AG09309 (cell line): ENCODE measurements around the gene BBS12.
"Not testable (repeated sequence)": the region's sequence is repeated elsewhere in the genome, so short reads cannot be mapped to it uniquely, and the experiment has no call there.

Source experiments
- DNase-seq: peaks from one replicate; pipeline ENCODE4 v3.0.0-alpha.2; 2010; ENCODE audit warnings: low read depth
- H3K4me3 ChIP-seq: 2 replicates; pipeline ENCODE4 v1.5.1; 2011; ENCODE audit warnings: mild to moderate bottlenecking, low read depth, low read length, moderate library complexity; ENCODE audit not compliant: control insufficient read depth
- TF ChIP-seq, protein P1 (sequence below): IDR thresholded peaks from 2 replicates; pipeline ENCODE4 v1.5.1; 2011; ENCODE audit warnings: mild to moderate bottlenecking, low read depth, low read length, inconsistent platforms; ENCODE audit not compliant: insufficient read depth, control insufficient read depth; ENCODE audit errors: missing control alignments

The BBS12 gene

DNA sequence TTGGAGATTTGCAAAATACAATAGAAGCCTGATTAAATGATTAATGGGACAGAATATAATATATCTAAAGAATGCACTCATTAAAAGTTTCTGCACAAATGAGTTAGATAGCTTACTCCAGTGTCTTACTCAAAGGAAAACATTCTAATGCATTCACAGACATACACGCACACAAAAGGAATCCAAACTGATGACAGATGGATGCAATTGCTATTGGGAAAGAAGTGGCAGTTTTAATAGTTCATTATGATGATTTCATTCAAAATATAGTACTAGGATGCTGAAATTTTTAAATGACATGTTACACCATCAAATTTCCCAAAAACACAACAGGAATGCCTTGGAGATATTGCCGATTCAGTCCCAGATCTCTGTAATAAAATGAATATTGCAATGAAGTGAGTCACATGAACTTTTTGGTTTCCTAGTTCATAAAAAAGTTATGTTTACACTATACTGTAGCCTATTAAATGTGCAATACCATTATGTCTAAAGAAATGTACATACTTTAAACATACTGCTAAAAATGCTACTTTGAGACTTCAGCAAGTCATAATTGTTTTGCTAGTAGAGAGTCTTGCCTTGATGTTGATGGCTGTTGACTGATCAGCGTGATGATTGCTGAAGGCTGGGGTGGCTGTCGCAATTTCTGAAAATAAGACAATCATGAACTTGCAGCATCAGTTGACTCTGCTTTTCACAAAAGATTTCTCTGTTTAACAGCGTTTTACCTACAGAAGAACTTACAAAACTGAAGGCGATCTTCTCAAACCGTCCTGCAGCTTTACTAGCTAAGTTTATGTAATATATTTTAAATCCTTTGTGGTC lies 45.6 kb downstream of the BBS12 start:
- peak; percentile 94 for DNase-seq
- H3K4me3 ChIP-seq: no peak overlapping the region

GRCh38 chr4:122781486-122781885 lies 49.0 kb downstream of the BBS12 start:
- no peak for DNase-seq
- no peak overlapping the region for H3K4me3 ChIP-seq
- TF ChIP-seq, protein P1, sequence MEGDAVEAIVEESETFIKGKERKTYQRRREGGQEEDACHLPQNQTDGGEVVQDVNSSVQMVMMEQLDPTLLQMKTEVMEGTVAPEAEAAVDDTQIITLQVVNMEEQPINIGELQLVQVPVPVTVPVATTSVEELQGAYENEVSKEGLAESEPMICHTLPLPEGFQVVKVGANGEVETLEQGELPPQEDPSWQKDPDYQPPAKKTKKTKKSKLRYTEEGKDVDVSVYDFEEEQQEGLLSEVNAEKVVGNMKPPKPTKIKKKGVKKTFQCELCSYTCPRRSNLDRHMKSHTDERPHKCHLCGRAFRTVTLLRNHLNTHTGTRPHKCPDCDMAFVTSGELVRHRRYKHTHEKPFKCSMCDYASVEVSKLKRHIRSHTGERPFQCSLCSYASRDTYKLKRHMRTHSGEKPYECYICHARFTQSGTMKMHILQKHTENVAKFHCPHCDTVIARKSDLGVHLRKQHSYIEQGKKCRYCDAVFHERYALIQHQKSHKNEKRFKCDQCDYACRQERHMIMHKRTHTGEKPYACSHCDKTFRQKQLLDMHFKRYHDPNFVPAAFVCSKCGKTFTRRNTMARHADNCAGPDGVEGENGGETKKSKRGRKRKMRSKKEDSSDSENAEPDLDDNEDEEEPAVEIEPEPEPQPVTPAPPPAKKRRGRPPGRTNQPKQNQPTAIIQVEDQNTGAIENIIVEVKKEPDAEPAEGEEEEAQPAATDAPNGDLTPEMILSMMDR: no peak

More for the DNA sequence above, 45.6 kb downstream of the BBS12 start:
- TF ChIP-seq, protein P1: no peak

- TF ChIP-seq, protein P1: no peak
Measured at GRCh38 chr4:122783301-122784215, 51.1 kb downstream of the BBS12 start.

DNA sequence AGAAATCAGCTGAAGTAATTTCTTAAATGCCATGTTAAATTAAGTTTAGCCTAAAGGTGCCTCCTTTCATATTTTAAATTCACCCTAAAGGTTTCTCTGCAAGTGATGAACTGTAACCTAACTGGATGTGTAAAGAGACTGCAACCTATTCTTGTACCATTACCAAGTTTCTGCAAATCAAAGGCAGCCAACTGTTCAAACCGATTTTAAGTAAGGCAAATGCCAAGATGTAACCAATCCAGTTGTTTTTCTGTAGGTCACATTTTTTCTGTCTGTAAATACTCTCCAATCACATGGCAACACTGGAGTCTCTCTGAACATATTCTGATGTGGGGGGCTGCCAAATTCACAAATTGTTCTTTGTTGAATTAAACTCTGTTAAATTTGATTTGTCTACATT lies 51.8 kb downstream of the BBS12 start:
- DNase-seq: no peak
- TF ChIP-seq, protein P1: no peak
- no peak overlapping the region for H3K4me3 ChIP-seq

More at GRCh38 chr4:122783301-122784215, 51.1 kb downstream of the BBS12 start:
- H3K4me3 ChIP-seq: no peak overlapping the region
- peak; percentile 90 for DNase-seq

DNA sequence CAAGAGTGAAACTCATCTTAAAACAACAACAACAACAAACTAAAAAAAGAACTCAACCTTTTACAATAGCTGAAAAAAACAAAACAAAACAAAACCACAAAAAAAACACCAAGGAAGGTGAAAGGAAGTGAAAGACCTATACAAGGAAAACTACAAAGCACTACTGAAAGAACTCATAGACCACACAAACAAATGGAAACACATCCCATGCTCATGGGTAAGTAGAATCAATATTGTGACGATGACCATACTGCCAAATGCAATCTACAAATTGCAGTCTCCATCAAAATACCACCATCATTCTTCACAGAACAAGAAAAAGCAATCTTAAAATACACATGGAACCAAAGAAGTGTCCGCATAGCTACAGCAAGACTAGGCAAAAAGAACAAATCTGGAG lies 52.6 kb downstream of the BBS12 start:
- H3K4me3 ChIP-seq: no peak overlapping the region
- TF ChIP-seq, protein P1: no peak

GRCh38 chr4:122786296-122786695 lies 53.8 kb downstream of the BBS12 start:
- DNase-seq, H3K4me3 ChIP-seq: not testable (repeated sequence)

More for the DNA sequence above, 52.6 kb downstream of the BBS12 start:
- no peak for DNase-seq

GRCh38 chr4:122786920-122787319 lies 54.4 kb downstream of the BBS12 start:
- not testable (repeated sequence) for DNase-seq, H3K4me3 ChIP-seq
